Keratinocyte (primary cell): ENCODE results near the gene LDLR. TPM values are rescaled to one million over a fixed set of nuclear protein-coding genes. Genes with fewer than 3 reads are reported as not detected.
"Not testable (repeated sequence)": the region's sequence is repeated elsewhere in the genome, so short reads cannot be mapped to it uniquely, and the experiment has no call there.

ENCODE experiments used
- DNase-seq: peaks from one replicate; pipeline ENCODE4 v3.0.0-alpha.2; 2011; ENCODE audit warnings: low read depth, missing footprints, low spot score
- FAIRE-seq: peaks from 2 replicates; lab custom pipeline; 2011; peaks lifted over from hg19 to GRCh38; lab: Jason Lieb, UNC
- H2AFZ ChIP-seq: 2 replicates; pipeline ENCODE4 v1.6.0; 2012; ENCODE audit warnings: low read length, control low read depth, inconsistent platforms; ENCODE audit not compliant: control insufficient read depth
- H3K27ac ChIP-seq: 2 replicates; pipeline ENCODE4 v1.5.1; 2011; ENCODE audit warnings: low read length; ENCODE audit not compliant: control insufficient read depth, insufficient read depth
- H3K27me3 ChIP-seq: 3 replicates; pipeline ENCODE4 v1.6.0; 2011; ENCODE audit warnings: low read length; ENCODE audit not compliant: control insufficient read depth, insufficient read depth; ENCODE audit errors: extremely low read depth
- H3K36me3 ChIP-seq, 2 experiments: 2 replicates in 1 of 2; 3 replicates in 1 of 2; pipeline ENCODE4 v1.5.1; 2011; ENCODE audit warnings: low read length in 2 of 2, mild to moderate bottlenecking in 1 of 2; ENCODE audit not compliant: control insufficient read depth in 2 of 2, insufficient read depth in 2 of 2; ENCODE audit errors: extremely low read depth in 1 of 2
- H3K4me1 ChIP-seq: 3 replicates; pipeline ENCODE4 v1.5.1; 2011; ENCODE audit warnings: low read length; ENCODE audit not compliant: control insufficient read depth, insufficient read depth; ENCODE audit errors: extremely low read depth
- H3K4me2 ChIP-seq: 3 replicates; pipeline ENCODE4 v1.6.0; 2011; ENCODE audit warnings: low read depth, low read length; ENCODE audit not compliant: control insufficient read depth, insufficient read depth; ENCODE audit errors: extremely low read depth
- H3K4me3 ChIP-seq, 3 experiments: fragments of 200-600 bp in 1 of 3; sonication (generic) in 1 of 3; 2 replicates in 2 of 3; 3 replicates in 1 of 3; pipeline ENCODE4 v1.5.1; 2011 to 2016; ENCODE audit warnings: low read length in 3 of 3, mild to moderate bottlenecking in 3 of 3, control low read depth in 2 of 3, inconsistent platforms in 1 of 3, low read depth in 1 of 3, mixed read lengths in 1 of 3, mixed run types in 1 of 3, moderate library complexity in 1 of 3; ENCODE audit not compliant: control insufficient read depth in 2 of 3, insufficient read depth in 2 of 3; ENCODE audit errors: extremely low read depth in 1 of 3
- H3K79me2 ChIP-seq: 2 replicates; pipeline ENCODE4 v1.6.0; 2012; ENCODE audit warnings: low read length; ENCODE audit not compliant: control insufficient read depth, insufficient read depth
- H3K9ac ChIP-seq: 3 replicates; pipeline ENCODE4 v1.6.0; 2011; ENCODE audit warnings: low read length; ENCODE audit not compliant: control insufficient read depth, insufficient read depth; ENCODE audit errors: extremely low read depth
- H3K9me1 ChIP-seq: 3 replicates; pipeline ENCODE4 v1.6.0; 2011; ENCODE audit warnings: low read length; ENCODE audit not compliant: control insufficient read depth, insufficient read depth; ENCODE audit errors: extremely low read depth
- H3K9me3 ChIP-seq: 2 replicates; pipeline ENCODE4 v1.5.1; 2012; ENCODE audit warnings: low read depth, low read length; ENCODE audit not compliant: control insufficient read depth
- H4K20me1 ChIP-seq: 3 replicates; pipeline ENCODE4 v1.6.0; 2011; ENCODE audit warnings: low read length; ENCODE audit not compliant: control insufficient read depth, insufficient read depth; ENCODE audit errors: extremely low read depth
- CTCF ChIP-seq, 3 experiments: IDR thresholded peaks in 1 of 3; conservative IDR thresholded peaks in 1 of 3; optimal IDR thresholded peaks in 1 of 3; 2 replicates in 2 of 3; 3 replicates in 1 of 3; pipeline versions ENCODE3 to v1.5.1; 2011; ENCODE audit warnings: low read length in 3 of 3, mild to moderate bottlenecking in 3 of 3, moderate library complexity in 2 of 3, control low read depth in 1 of 3, inconsistent platforms in 1 of 3; ENCODE audit not compliant: insufficient read depth in 2 of 3; ENCODE audit errors: extremely low read depth in 1 of 3
- EZH2 ChIP-seq: IDR thresholded peaks from one replicate; pipeline ENCODE4 v1.6.1; 2012; ENCODE audit warnings: inconsistent platforms, mild to moderate bottlenecking, low read length, moderate library complexity
- dilution Hi-C: fragments of 300-500 bp; cut with MboI; formaldehyde crosslinking; loops from one replicate; pipeline ENCODE4 v1.7.0; 2020; ENCODE audit warnings: low sequenced_read_pairs; ENCODE audit not compliant: extremely low pct_ligation_motif_present
- polyA plus RNA-seq, 5 experiments: library from polyadenylated mRNA; depleted of rRNA in 3 of 5; stranded (reverse) in 3 of 5; stranded (forward) in 1 of 5; unstranded in 1 of 5; fragments of >200 nt; gene quantifications; 1 replicate in 1 of 5; 2 replicates in 3 of 5; 3 replicates in 1 of 5; pipeline versions ENCODE4 v1.2.1 to v1.2.3, GENCODE V29; 2011 to 2012; ENCODE audit warnings: missing spikeins in 2 of 5, low read depth in 1 of 5, low replicate concordance in 1 of 5

Gene LDLR
- polyA plus RNA-seq, 1 donor (not counting 4 experiments of a cell fraction or from before 2014, with no cell fraction given): 241 TPM

DNA sequence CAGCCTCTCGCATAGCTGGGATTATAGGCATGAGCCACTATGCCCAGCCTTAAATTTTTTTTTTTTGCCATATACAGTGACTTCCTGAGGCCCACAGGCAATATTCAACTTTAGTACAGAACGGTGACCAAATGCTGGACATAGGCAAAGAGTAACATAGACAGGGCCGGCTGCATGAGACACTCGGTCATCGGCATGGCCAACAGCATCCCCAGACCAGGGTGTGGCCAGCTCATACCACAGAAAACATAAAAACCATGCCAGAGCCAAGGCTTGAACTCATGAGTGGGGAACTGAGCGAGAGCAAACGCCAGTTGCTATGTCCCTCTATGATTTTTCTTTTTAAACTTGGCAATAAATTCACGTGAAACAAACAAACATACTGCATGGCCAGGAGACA lies 91.1 kb downstream of the LDLR start:
- Histone ChIP-seq H3K9me1 (no peaks in the 10 kb centered on the region), H3K9me3 (no peaks in the 10 kb centered on the region), H3K4me2 (no peak overlapping the region), H2AFZ (no peak overlapping the region), H3K4me3 (no peak overlapping the region), H3K27ac (no peak overlapping the region), H3K27me3 (no peaks in the 10 kb centered on the region), H3K36me3 (no peaks in the 10 kb centered on the region), H3K9ac (no peak overlapping the region), H3K4me1 (no peaks in the 10 kb centered on the region), H3K79me2 (no peaks in the 10 kb centered on the region), H4K20me1 (no peaks in the 10 kb centered on the region)
- no peak for TF ChIP-seq EZH2
- TF ChIP-seq CTCF (optimal IDR thresholded peaks at IDR 0.05 in 1 of 3, IDR thresholded peaks at IDR 0.05 in 1 of 3, conservative IDR thresholded peaks at IDR 0.05 in 1 of 3; ENCODE audit: extremely low read depth in 1 of 3, insufficient read depth in 2 of 3, low read length in 3 of 3): no peak
- FAIRE-seq: no peak
- no peak for DNase-seq
- dilution Hi-C loops: no loop called here

DNA sequence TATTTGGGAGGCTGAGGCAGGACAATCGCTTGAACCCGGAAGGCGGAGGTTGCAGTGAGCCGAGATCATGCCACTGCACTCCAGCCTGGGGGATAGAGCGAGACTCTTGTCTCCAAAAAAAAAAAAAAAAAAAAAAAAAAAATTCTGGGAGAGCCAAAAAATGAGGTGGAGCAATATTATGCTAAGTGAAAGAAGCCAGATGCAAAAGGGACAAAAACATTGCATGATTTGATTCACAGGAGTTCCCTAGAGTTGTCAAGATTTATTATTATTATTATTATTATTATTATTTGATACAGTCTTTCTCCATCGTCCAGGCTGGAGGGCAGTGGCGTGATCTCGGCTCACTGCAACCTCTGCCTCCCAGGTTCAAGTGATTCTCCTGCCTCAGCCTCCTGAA lies 91.7 kb downstream of the LDLR start:
- DNase-seq, H4K20me1 ChIP-seq, H3K36me3 ChIP-seq, H3K9ac ChIP-seq, H3K4me2 ChIP-seq, H3K9me3 ChIP-seq, H3K27ac ChIP-seq, H3K79me2 ChIP-seq, H3K4me3 ChIP-seq, H3K9me1 ChIP-seq, H2AFZ ChIP-seq, dilution Hi-C loops, H3K4me1 ChIP-seq, H3K27me3 ChIP-seq, FAIRE-seq: not testable (repeated sequence)

DNA sequence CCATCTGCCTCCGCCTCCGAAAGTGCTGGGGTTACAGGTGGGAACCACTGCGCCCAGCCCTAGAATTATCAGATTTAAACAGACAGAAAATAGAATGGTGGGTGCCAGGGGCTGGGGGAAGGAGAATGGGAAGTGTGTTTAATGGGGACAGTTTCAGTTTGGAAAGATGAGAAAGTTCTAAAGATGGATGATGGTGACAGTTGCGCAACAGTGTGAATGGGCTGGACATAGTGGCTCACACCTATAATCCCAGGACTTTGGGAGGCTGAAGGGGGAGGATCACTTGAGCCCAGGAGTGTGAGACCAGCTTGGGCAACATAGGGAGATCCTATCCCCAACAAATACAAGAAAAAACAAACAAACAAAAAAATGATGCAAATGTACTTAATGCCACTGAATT lies 92.2 kb downstream of the LDLR start:
- no peaks in the 10 kb centered on the region for H3K79me2 ChIP-seq
- no peaks in the 10 kb centered on the region for H3K4me1 ChIP-seq
- H3K4me2 ChIP-seq: no peak overlapping the region
- no peak overlapping the region for H2AFZ ChIP-seq
- no peaks in the 10 kb centered on the region for H4K20me1 ChIP-seq
- no peaks in the 10 kb centered on the region for H3K9me1 ChIP-seq
- dilution Hi-C loops: no loop called here
- H3K9me3 ChIP-seq: no peaks in the 10 kb centered on the region
- no peaks in the 10 kb centered on the region for H3K36me3 ChIP-seq
- TF ChIP-seq CTCF (optimal IDR thresholded peaks at IDR 0.05 in 1 of 3, IDR thresholded peaks at IDR 0.05 in 1 of 3, conservative IDR thresholded peaks at IDR 0.05 in 1 of 3; ENCODE audit: extremely low read depth in 1 of 3, insufficient read depth in 2 of 3, low read length in 3 of 3) (no peak), EZH2 (no peak)
- no peak overlapping the region for H3K4me3 ChIP-seq
- FAIRE-seq (no peak), DNase-seq (no peak)
- no peak overlapping the region for H3K9ac ChIP-seq
- no peak overlapping the region for H3K27ac ChIP-seq
- no peaks in the 10 kb centered on the region for H3K27me3 ChIP-seq
